Ishikawa (cell line): ENCODE results near the gene CETP.

ENCODE experiments used
- CEBPB ChIP-seq: IDR thresholded peaks from 2 replicates; pipeline ENCODE4 v1.6.1; 2012
- CREB1 ChIP-seq: IDR thresholded peaks from 2 replicates; pipeline ENCODE4 v1.6.1; 2012; ENCODE audit warnings: low read depth
- EGR1 ChIP-seq: IDR thresholded peaks from 2 replicates; pipeline ENCODE4 v1.6.1; 2012
- EP300 ChIP-seq: IDR thresholded peaks from 2 replicates; pipeline ENCODE4 v1.6.1; 2012; ENCODE audit warnings: borderline replicate concordance
- FOXM1 ChIP-seq: IDR thresholded peaks from 2 replicates; pipeline ENCODE4 v1.6.1; 2012; ENCODE audit warnings: low read depth, borderline replicate concordance
- NFIC ChIP-seq: IDR thresholded peaks from 2 replicates; pipeline ENCODE4 v1.6.1; 2012
- RAD21 ChIP-seq: IDR thresholded peaks from 2 replicates; pipeline ENCODE4 v1.6.1; 2012; ENCODE audit warnings: low read depth
- TAF1 ChIP-seq: IDR thresholded peaks from 2 replicates; pipeline ENCODE4 v1.6.1; 2012; ENCODE audit warnings: low read depth, mild to moderate bottlenecking
- TCF12 ChIP-seq: IDR thresholded peaks from 2 replicates; pipeline ENCODE4 v1.6.1; 2012; ENCODE audit warnings: low read depth
- TEAD4 ChIP-seq: IDR thresholded peaks from 2 replicates; pipeline ENCODE4 v1.6.1; 2012
- YY1 ChIP-seq: IDR thresholded peaks from 2 replicates; pipeline ENCODE4 v1.6.1; 2012; ENCODE audit warnings: low read depth
- ZBTB7A ChIP-seq: IDR thresholded peaks from 2 replicates; pipeline ENCODE4 v1.6.1; 2012; ENCODE audit warnings: low read depth
- TF ChIP-seq, protein P1 (sequence below): IDR thresholded peaks from 2 replicates; pipeline ENCODE4 v1.6.1; 2012; ENCODE audit warnings: low read depth, mild to moderate bottlenecking
- TF ChIP-seq, protein P2 (sequence below): IDR thresholded peaks from 2 replicates; pipeline ENCODE4 v1.6.1; 2012
- TF ChIP-seq, protein P3 (sequence below): IDR thresholded peaks from 2 replicates; pipeline ENCODE4 v1.6.1; 2012

Gene CETP

GRCh38 chr16:57012353-57012752 is 50.6 kb downstream of the CETP start:
- TF ChIP-seq TCF12 = no peak
- no peak for TF ChIP-seq ZBTB7A
- TF ChIP-seq YY1 = no peak
- no peak for TF ChIP-seq TEAD4
- TF ChIP-seq EGR1 = no peak
- no peak for TF ChIP-seq CREB1
- TF ChIP-seq, protein P1, sequence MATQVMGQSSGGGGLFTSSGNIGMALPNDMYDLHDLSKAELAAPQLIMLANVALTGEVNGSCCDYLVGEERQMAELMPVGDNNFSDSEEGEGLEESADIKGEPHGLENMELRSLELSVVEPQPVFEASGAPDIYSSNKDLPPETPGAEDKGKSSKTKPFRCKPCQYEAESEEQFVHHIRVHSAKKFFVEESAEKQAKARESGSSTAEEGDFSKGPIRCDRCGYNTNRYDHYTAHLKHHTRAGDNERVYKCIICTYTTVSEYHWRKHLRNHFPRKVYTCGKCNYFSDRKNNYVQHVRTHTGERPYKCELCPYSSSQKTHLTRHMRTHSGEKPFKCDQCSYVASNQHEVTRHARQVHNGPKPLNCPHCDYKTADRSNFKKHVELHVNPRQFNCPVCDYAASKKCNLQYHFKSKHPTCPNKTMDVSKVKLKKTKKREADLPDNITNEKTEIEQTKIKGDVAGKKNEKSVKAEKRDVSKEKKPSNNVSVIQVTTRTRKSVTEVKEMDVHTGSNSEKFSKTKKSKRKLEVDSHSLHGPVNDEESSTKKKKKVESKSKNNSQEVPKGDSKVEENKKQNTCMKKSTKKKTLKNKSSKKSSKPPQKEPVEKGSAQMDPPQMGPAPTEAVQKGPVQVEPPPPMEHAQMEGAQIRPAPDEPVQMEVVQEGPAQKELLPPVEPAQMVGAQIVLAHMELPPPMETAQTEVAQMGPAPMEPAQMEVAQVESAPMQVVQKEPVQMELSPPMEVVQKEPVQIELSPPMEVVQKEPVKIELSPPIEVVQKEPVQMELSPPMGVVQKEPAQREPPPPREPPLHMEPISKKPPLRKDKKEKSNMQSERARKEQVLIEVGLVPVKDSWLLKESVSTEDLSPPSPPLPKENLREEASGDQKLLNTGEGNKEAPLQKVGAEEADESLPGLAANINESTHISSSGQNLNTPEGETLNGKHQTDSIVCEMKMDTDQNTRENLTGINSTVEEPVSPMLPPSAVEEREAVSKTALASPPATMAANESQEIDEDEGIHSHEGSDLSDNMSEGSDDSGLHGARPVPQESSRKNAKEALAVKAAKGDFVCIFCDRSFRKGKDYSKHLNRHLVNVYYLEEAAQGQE = no peak
- no peak for TF ChIP-seq TAF1

GRCh38 chr16:57013229-57013628 is 51.5 kb downstream of the CETP start:
- TF ChIP-seq EGR1 (no peak), RAD21 (no peak), TCF12 (no peak), TAF1 (no peak), YY1 (no peak)
- TF ChIP-seq, protein P1 = no peak

GRCh38 chr16:57013902-57014301 is 52.2 kb downstream of the CETP start:
- no peak for TF ChIP-seq ZBTB7A

GRCh38 chr16:57016301-57016700 is 54.6 kb downstream of the CETP start:
- no peak for TF ChIP-seq EGR1
- TF ChIP-seq YY1 = no peak
- TF ChIP-seq, protein P1 = no peak
- no peak for TF ChIP-seq FOXM1
- TF ChIP-seq, protein P2, sequence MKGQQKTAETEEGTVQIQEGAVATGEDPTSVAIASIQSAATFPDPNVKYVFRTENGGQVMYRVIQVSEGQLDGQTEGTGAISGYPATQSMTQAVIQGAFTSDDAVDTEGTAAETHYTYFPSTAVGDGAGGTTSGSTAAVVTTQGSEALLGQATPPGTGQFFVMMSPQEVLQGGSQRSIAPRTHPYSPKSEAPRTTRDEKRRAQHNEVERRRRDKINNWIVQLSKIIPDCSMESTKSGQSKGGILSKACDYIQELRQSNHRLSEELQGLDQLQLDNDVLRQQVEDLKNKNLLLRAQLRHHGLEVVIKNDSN = no peak
- no peak for TF ChIP-seq CREB1
- TF ChIP-seq CEBPB = no peak
- TF ChIP-seq, protein P3, sequence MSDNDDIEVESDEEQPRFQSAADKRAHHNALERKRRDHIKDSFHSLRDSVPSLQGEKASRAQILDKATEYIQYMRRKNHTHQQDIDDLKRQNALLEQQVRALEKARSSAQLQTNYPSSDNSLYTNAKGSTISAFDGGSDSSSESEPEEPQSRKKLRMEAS = no peak
- no peak for TF ChIP-seq EP300
- no peak for TF ChIP-seq TCF12
- no peak for TF ChIP-seq ZBTB7A
- TF ChIP-seq RAD21 = no peak
- TF ChIP-seq NFIC = no peak
- no peak for TF ChIP-seq TAF1

DNA sequence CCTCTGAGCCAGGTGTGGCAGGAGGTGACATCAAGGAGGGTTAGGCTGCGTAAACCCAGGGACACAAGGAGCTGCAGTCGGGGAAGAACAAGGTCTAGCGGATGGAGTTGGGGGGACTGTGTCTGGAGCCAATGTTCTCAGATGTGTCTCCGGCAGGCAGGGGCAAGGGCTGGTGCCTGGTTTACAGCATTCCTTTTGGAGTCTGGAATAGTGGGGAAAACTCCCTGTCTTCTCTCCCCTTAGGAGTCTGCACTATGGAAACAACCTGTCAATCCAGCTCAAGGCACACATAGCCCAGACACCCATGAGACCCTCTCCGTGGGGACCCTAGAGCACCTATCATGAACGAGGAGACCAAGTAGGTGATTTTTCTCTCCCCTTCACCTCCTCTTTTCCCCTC is 55.1 kb downstream of the CETP start:
- no peak for TF ChIP-seq YY1
- no peak for TF ChIP-seq NFIC
- TF ChIP-seq CREB1 = no peak
- no peak for TF ChIP-seq FOXM1
- TF ChIP-seq TEAD4 = no peak
- no peak for TF ChIP-seq TAF1

DNA sequence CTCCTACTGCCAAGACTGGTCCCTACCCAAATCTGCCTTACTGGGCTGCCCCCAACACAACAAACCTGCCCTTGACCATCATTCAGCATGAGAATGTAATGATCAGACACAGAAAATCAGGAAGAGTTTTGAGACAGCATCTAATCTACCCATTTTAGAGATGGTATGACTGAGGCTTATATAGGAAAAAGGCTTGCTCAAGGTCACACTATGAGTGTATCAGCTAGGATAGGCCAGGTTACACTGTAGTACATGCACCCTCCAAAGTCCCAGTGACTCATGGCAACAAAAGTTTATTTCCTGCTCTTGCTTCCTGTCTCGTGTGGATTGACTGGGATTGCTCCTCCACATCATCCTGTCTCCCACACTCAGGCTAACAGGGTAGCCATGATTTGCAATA is 55.5 kb downstream of the CETP start:
- TF ChIP-seq, protein P1 = no peak
- TF ChIP-seq EP300 = no peak
- TF ChIP-seq CEBPB = no peak
- TF ChIP-seq ZBTB7A = no peak
- TF ChIP-seq RAD21 = no peak
- TF ChIP-seq YY1 = no peak
- no peak for TF ChIP-seq FOXM1
- TF ChIP-seq NFIC = no peak
- TF ChIP-seq TEAD4 = no peak
- TF ChIP-seq CREB1 = no peak
- TF ChIP-seq EGR1 = no peak
- TF ChIP-seq, protein P3 = no peak
- no peak for TF ChIP-seq TCF12
- TF ChIP-seq, protein P2 = no peak
- TF ChIP-seq TAF1 = no peak
